ENCODE data around the gene PAK5. TPM values are rescaled to one million over a fixed set of nuclear protein-coding genes. Genes with fewer than 3 reads are reported as not detected.

Gene PAK5
- total and polyA plus RNA-seq, 2 of the 13 experiments (the other 11 are each of a cell fraction or from before 2014, with no cell fraction given), result not detected

DNA sequence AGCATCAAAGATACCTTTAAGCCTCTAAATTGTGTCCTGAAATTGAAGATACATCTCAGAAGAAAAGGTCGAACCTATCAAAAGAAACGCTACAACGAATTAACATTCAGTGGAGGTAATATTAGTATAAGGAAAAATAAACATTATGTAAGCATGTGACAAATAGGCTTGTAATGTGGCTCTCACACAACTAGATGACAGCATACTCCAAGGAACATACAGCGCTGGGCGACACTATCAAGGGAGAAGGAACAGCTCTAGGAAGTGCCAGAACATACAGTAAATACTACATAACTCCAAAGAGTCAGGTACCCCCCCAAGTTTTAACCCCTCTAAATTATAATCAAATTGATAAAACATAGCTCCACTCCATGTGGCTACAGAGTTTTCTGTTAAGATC lies 220.9 kb downstream of the PAK5 start (continued):
- no peak for TF ChIP-seq ZNF407 (CRISPR knock-in tag; IDR thresholded peaks at IDR 0.05; ENCODE audit: not compliant biosample characterization)
- TF ChIP-seq ZSCAN9 (CRISPR knock-in tag; IDR thresholded peaks at IDR 0.05; ENCODE audit: borderline replicate concordance), result no peak
- TF ChIP-seq STAG1 (CRISPR knock-in tag; IDR thresholded peaks at IDR 0.05), result peak; percentile 86
- peak; percentile 80 for TF ChIP-seq SMC3 (IDR thresholded peaks at IDR 0.05; ENCODE audit: low read length)
- no peak for TF ChIP-seq SP1 (IDR thresholded peaks at IDR 0.05)
- no peak for TF ChIP-seq SP1 (CRISPR knock-in tag; IDR thresholded peaks at IDR 0.05)
- no peak for TF ChIP-seq ZNF670 (CRISPR knock-in tag; IDR thresholded peaks at IDR 0.05; ENCODE audit: borderline replicate concordance)
- no peak for TF ChIP-seq IRX3 (CRISPR knock-in tag; IDR thresholded peaks at IDR 0.05; ENCODE audit: borderline replicate concordance, low read depth)
